Right ventricle myocardium inferior (tissue), 1 donor: ENCODE data around the gene CLTB. TPM values are rescaled to one million over a fixed set of nuclear protein-coding genes. Genes with fewer than 3 reads are reported as not detected.

Source experiments
- microRNA-seq: library from miRNA; unstranded; fragments of <30 nt; microRNA quantifications from one replicate; pipeline ENCODE4 v1.2.0, GENCODE V29; 2020
- total RNA-seq: library from RNA; stranded (reverse); fragmentation: NEBNext Ultra II Directional; extraction: Animal tissue kit (Norgen Biotek cat#: 25700); gene quantifications from one replicate; pipeline ENCODE4 v1.2.1, GENCODE V29; 2021
- donor health status: DM: no; HTN: yes; CAD: no; lungs with severe emphysema.

The CLTB gene
- total RNA-seq, 1 donor from 2014 or later = 217 TPM

Small RNAs within 50 kb of the gene (microRNA-seq; reads per million reads assigned to microRNA genes)
- gene MIR1271 = 11.9 reads per million, percentile 26 among the genes with 10 or more reads in this experiment

Other genes with a start within 250 kb of the CLTB start
- gene SIMC1, start 178.1 kb downstream of the CLTB start, total RNA-seq = 4.1 TPM
- 76.0 TPM for gene KIAA1191, start 54.8 kb downstream of the CLTB start, total RNA-seq
- 5.4 TPM for gene ARL10, start 51.1 kb downstream of the CLTB start, total RNA-seq
- gene NOP16, start 27.9 kb downstream of the CLTB start, total RNA-seq = 22.6 TPM
- 218 TPM for gene HIGD2A, start 27.8 kb downstream of the CLTB start, total RNA-seq
- 15.7 TPM for gene FAF2, start 31.8 kb upstream of the CLTB start, total RNA-seq
- gene RNF44, start 120.9 kb upstream of the CLTB start, total RNA-seq = 25.5 TPM
- 0.19 TPM for gene CDHR2, start 132.8 kb upstream of the CLTB start, total RNA-seq
- gene GPRIN1, start 193.6 kb upstream of the CLTB start, total RNA-seq = 0.41 TPM
- gene SNCB, start 214.0 kb upstream of the CLTB start, total RNA-seq = not detected
- not detected for gene EIF4E1B, start 214.1 kb upstream of the CLTB start, total RNA-seq
- gene TSPAN17, start 230.9 kb upstream of the CLTB start, total RNA-seq = 30.0 TPM